HG02840 (cell line): ENCODE measurements around the gene OGFOD2.

Experiments used
- ATAC-seq: cut with Tn5 transposase; IDR thresholded peaks from one replicate; pipeline ENCODE4 v1.9.1; 2021; ENCODE audit warnings: mild to moderate bottlenecking, moderate library complexity, moderate number of reproducible peaks; ENCODE audit not compliant: unreplicated experiment, low FRiP score

Gene OGFOD2

GRCh38 chr12:122949816-122950675, 25.0 kb upstream of the OGFOD2 start:
- no peak for ATAC-seq

- no peak for ATAC-seq
Measured at GRCh38 chr12:122951406-122951805, 23.6 kb upstream of the OGFOD2 start.

- no peak for ATAC-seq
Measured at GRCh38 chr12:122951979-122952892, 22.8 kb upstream of the OGFOD2 start.

- ATAC-seq, result no peak
Measured at GRCh38 chr12:122955156-122955555, 19.9 kb upstream of the OGFOD2 start.

- no peak for ATAC-seq
Measured at GRCh38 chr12:122956035-122956434, 19.0 kb upstream of the OGFOD2 start.

- ATAC-seq, result no peak
Measured at GRCh38 chr12:122958198-122958888, 16.7 kb upstream of the OGFOD2 start.

GRCh38 chr12:122959566-122960192, 15.4 kb upstream of the OGFOD2 start:
- no peak for ATAC-seq

- no peak for ATAC-seq
Measured at GRCh38 chr12:122960193-122960569, 14.9 kb upstream of the OGFOD2 start.

GRCh38 chr12:122961531-122962329, 13.3 kb upstream of the OGFOD2 start:
- no peak for ATAC-seq

GRCh38 chr12:122963941-122964265, 11.1 kb upstream of the OGFOD2 start:
- no peak for ATAC-seq

- no peak for ATAC-seq
Measured at GRCh38 chr12:122964439-122965257, 10.4 kb upstream of the OGFOD2 start.

- no peak for ATAC-seq
Measured at GRCh38 chr12:122965321-122965751, 9.7 kb upstream of the OGFOD2 start.

- ATAC-seq, result no peak
Measured at GRCh38 chr12:122965851-122966742, 8.9 kb upstream of the OGFOD2 start, which contains the start of gene ABCB9. ABCB9 (minus strand) TSS chr12:122966463; CDS start chr12:122960235, 6,228 bp downstream.

GRCh38 chr12:122966743-122967550, 8.1 kb upstream of the OGFOD2 start:
- no peak for ATAC-seq

- ATAC-seq, result no peak
Measured at GRCh38 chr12:122968104-122968503, 6.9 kb upstream of the OGFOD2 start.

GRCh38 chr12:122969676-122970075, 5.4 kb upstream of the OGFOD2 start:
- no peak for ATAC-seq
